HEK293 (cell line): ENCODE measurements around the gene MYBPH.
A peak's percentile ranks its signal among the peaks of the same experiment; 100 is the strongest.

Experiments
- CTCF ChIA-PET: fragments of 350-600 bp; formaldehyde crosslinking; extraction: SDS; loops from one replicate; lab custom pipeline; 2021; ENCODE audit warnings: antibody characterized with exemption; lab: Yijun Ruan, JAX
- POLR2A ChIA-PET: fragments of 300-600 bp; formaldehyde crosslinking; extraction: SDS; loops from one replicate; lab custom pipeline; 2020; ENCODE audit warnings: antibody characterized with exemption, inconsistent platforms; lab: Yijun Ruan, JAX
- H3K27ac ChIP-seq: fragments of 200-500 bp; sonication (Bioruptor generic); 2 replicates; pipeline ENCODE4 v1.5.1; 2014; ENCODE audit warnings: low read depth, low read length, control low read depth, inconsistent platforms; ENCODE audit errors: extremely low read depth
- H3K36me3 ChIP-seq, 2 experiments: fragments of 200-500 bp in 1 of 2; sonication (Bioruptor generic) in 1 of 2; 1 replicate in 1 of 2; 2 replicates in 1 of 2; pipeline ENCODE4 v1.5.1; 2014 to 2017; ENCODE audit warnings: inconsistent platforms in 2 of 2, low read length in 2 of 2; ENCODE audit not compliant: control insufficient read depth in 2 of 2, insufficient read depth in 1 of 2
- H3K4me1 ChIP-seq: fragments of 200-500 bp; sonication (Bioruptor generic); 2 replicates; pipeline ENCODE4 v1.5.1; 2014; ENCODE audit warnings: mild to moderate bottlenecking, low read length, inconsistent platforms; ENCODE audit not compliant: control insufficient read depth, insufficient read depth
- H3K4me3 ChIP-seq: 2 replicates; pipeline ENCODE4 v1.5.1; 2011; ENCODE audit warnings: low read depth, mild to moderate bottlenecking, control low read depth, low read length, moderate library complexity
- H3K9me3 ChIP-seq: fragments of 200-500 bp; sonication (Bioruptor generic); 2 replicates; pipeline ENCODE4 v1.5.1; 2014; ENCODE audit warnings: low read depth, low read length, inconsistent platforms; ENCODE audit not compliant: control insufficient read depth, insufficient read depth
- BCL11B ChIP-seq: fragments of 450-650 bp; formaldehyde crosslinking; IDR thresholded peaks from 2 replicates; pipeline ENCODE4 v1.5.1; 2016; ENCODE audit warnings: low read depth, missing biosample characterization, missing genetic modification characterization
- CTCF ChIP-seq: fragments of 450-650 bp; formaldehyde crosslinking; IDR thresholded peaks from 2 replicates; pipeline ENCODE4 v1.5.1; 2016; ENCODE audit warnings: missing biosample characterization, missing genetic modification characterization
- GLIS1 ChIP-seq: fragments of 450-650 bp; formaldehyde crosslinking; IDR thresholded peaks from 2 replicates; pipeline ENCODE4 v1.5.1; 2016; ENCODE audit warnings: missing biosample characterization, missing genetic modification characterization
- GLIS2 ChIP-seq: fragments of 450-650 bp; formaldehyde crosslinking; IDR thresholded peaks from 2 replicates; pipeline ENCODE4 v1.5.1; 2016; ENCODE audit warnings: missing biosample characterization, missing genetic modification characterization
- IKZF3 ChIP-seq: fragments of 450-650 bp; IDR thresholded peaks from 2 replicates; pipeline ENCODE4 v1.5.0; 2018; ENCODE audit warnings: missing biosample characterization, mild to moderate bottlenecking, missing genetic modification characterization, moderate library complexity
- KLF8 ChIP-seq: fragments of 450-650 bp; formaldehyde crosslinking; IDR thresholded peaks from 2 replicates; pipeline ENCODE4 v1.5.1; 2016; ENCODE audit warnings: missing biosample characterization, missing genetic modification characterization
- PRDM10 ChIP-seq: fragments of 450-650 bp; formaldehyde crosslinking; IDR thresholded peaks from 2 replicates; pipeline ENCODE4 v1.5.1; 2016; ENCODE audit warnings: missing biosample characterization, missing genetic modification characterization
- SCRT1 ChIP-seq: fragments of 450-650 bp; formaldehyde crosslinking; IDR thresholded peaks from 2 replicates; pipeline ENCODE4 v1.5.1; 2016; ENCODE audit warnings: missing biosample characterization, missing genetic modification characterization, borderline replicate concordance
- SCRT2 ChIP-seq: fragments of 450-650 bp; formaldehyde crosslinking; IDR thresholded peaks from 2 replicates; pipeline ENCODE4 v1.5.1; 2016; ENCODE audit warnings: missing biosample characterization, missing genetic modification characterization
- ZFP41 ChIP-seq: fragments of 450-650 bp; formaldehyde crosslinking; IDR thresholded peaks from 2 replicates; pipeline ENCODE4 v1.5.1; 2016; ENCODE audit warnings: missing biosample characterization, missing genetic modification characterization, borderline replicate concordance
- ZFP69B ChIP-seq: fragments of 450-650 bp; formaldehyde crosslinking; IDR thresholded peaks from 2 replicates; pipeline ENCODE4 v1.5.1; 2016; ENCODE audit warnings: missing biosample characterization, missing genetic modification characterization
- ZIC2 ChIP-seq: fragments of 450-650 bp; formaldehyde crosslinking; IDR thresholded peaks from 2 replicates; pipeline ENCODE4 v1.5.1; 2016; ENCODE audit warnings: missing biosample characterization, missing genetic modification characterization
- ZNF10 ChIP-seq: fragments of 450-650 bp; formaldehyde crosslinking; IDR thresholded peaks from 2 replicates; pipeline ENCODE4 v1.5.1; 2017; ENCODE audit warnings: missing biosample characterization, missing genetic modification characterization
- ZNF148 ChIP-seq: fragments of 450-650 bp; formaldehyde crosslinking; IDR thresholded peaks from 2 replicates; pipeline ENCODE4 v1.5.0; 2017; ENCODE audit warnings: missing biosample characterization, missing genetic modification characterization, borderline replicate concordance
- ZNF155 ChIP-seq: fragments of 450-650 bp; formaldehyde crosslinking; IDR thresholded peaks from 2 replicates; pipeline ENCODE4 v1.5.1; 2016; ENCODE audit warnings: missing biosample characterization, missing genetic modification characterization
- ZNF169 ChIP-seq: fragments of 450-650 bp; formaldehyde crosslinking; IDR thresholded peaks from 2 replicates; pipeline ENCODE4 v1.5.1; 2016; ENCODE audit warnings: missing biosample characterization, missing genetic modification characterization
- ZNF433 ChIP-seq: fragments of 450-650 bp; formaldehyde crosslinking; IDR thresholded peaks from 2 replicates; pipeline ENCODE4 v1.5.1; 2016; ENCODE audit warnings: missing biosample characterization, missing genetic modification characterization, low read depth
- ZNF610 ChIP-seq: fragments of 450-650 bp; formaldehyde crosslinking; IDR thresholded peaks from 2 replicates; pipeline ENCODE4 v1.5.1; 2016; ENCODE audit warnings: missing biosample characterization, missing genetic modification characterization, borderline replicate concordance
- ZNF654 ChIP-seq: fragments of 450-650 bp; formaldehyde crosslinking; IDR thresholded peaks from 2 replicates; pipeline ENCODE4 v1.5.1; 2016; ENCODE audit warnings: low read depth, missing biosample characterization, missing genetic modification characterization
- ZNF660 ChIP-seq: fragments of 450-650 bp; IDR thresholded peaks from 2 replicates; pipeline ENCODE4 v1.5.1; 2018; ENCODE audit warnings: missing biosample characterization, mild to moderate bottlenecking, missing genetic modification characterization
- ZNF692 ChIP-seq: fragments of 450-650 bp; formaldehyde crosslinking; IDR thresholded peaks from 2 replicates; pipeline ENCODE4 v1.5.1; 2016; ENCODE audit warnings: missing biosample characterization, missing genetic modification characterization
- ZSCAN23 ChIP-seq: fragments of 450-650 bp; formaldehyde crosslinking; IDR thresholded peaks from 2 replicates; pipeline ENCODE4 v1.5.1; 2016; ENCODE audit warnings: missing biosample characterization, missing genetic modification characterization

Gene MYBPH

GRCh38 chr1:203173011-203173555 lies 2.5 kb downstream of the MYBPH start:
- TF ChIP-seq ZSCAN23 (tag by site-specific recombination), result no peak
- TF ChIP-seq GLIS2 (tag by site-specific recombination), result 0 out of 2 replicates have a peak, but pooled peaks have one; percentile 0
- TF ChIP-seq KLF8 (tag by site-specific recombination), result no peak
- no peaks in the 10 kb centered on the region for H3K9me3 ChIP-seq
- CTCF ChIA-PET, result interaction anchor here (0.5 to 7.5 kb wide), 40 partner anchors 9 to 1793 kb away, joined by 3 to 113 read pairs (median 6); partner anchors contain the start of gene ADORA1
- no peaks in the 10 kb centered on the region; the same call in 1 of the 2 replicates for H3K4me1 ChIP-seq
- POLR2A ChIA-PET, result interaction anchor here (0.9 to 1.0 kb wide), 2 partner anchors 19 to 45 kb away, joined by 3 to 4 read pairs; no protein-coding TSS in a partner anchor
- H3K36me3 ChIP-seq, result no peaks in the 10 kb centered on the region
- no peak overlapping the region; the same call in 1 of the 2 replicates for H3K27ac ChIP-seq
- H3K4me3 ChIP-seq, result no peak overlapping the region

GRCh38 chr1:203172184-203173010 lies 3.2 kb downstream of the MYBPH start:
- ChIA-PET CTCF (interaction anchor here (0.5 to 7.5 kb wide), 50 partner anchors 8 to 1794 kb away, joined by 3 to 113 read pairs (median 6); partner anchors contain the start of gene ADORA1), POLR2A (interaction anchor here (0.9 kb wide), 1 partner anchor 18 kb away, joined by 4 read pairs; no protein-coding TSS in a partner anchor)
- H3K4me3 ChIP-seq, result no peak overlapping the region
- no peaks in the 10 kb centered on the region; the same call in 1 of the 2 replicates for H3K4me1 ChIP-seq
- no peaks in the 10 kb centered on the region for H3K9me3 ChIP-seq
- H3K36me3 ChIP-seq, result no peaks in the 10 kb centered on the region
- H3K27ac ChIP-seq, result no peak overlapping the region; the same call in 1 of the 2 replicates
- TF ChIP-seq IKZF3 (peak; percentile 69), GLIS1 (peak; percentile 88), BCL11B (no peak), PRDM10 (peak; percentile 30; the same call in 1 of the 2 replicates), ZFP41 (no peak), SCRT2 (tag by site-specific recombination) (0 out of 2 replicates have a peak, but pooled peaks have one; percentile 41), ZNF433 (no peak), ZNF654 (peak; percentile 54), ZIC2 (tag by site-specific recombination) (no peak; the same call in 1 of the 2 replicates), ZFP69B (tag by site-specific recombination) (peak; percentile 98), ZNF155 (no peak), ZNF610 (tag by site-specific recombination) (no peak), ZNF169 (tag by site-specific recombination) (no peak), ZNF10 (peak; percentile 49; the same call in 1 of the 2 replicates), SCRT1 (peak; percentile 44; the same call in 1 of the 2 replicates), ZNF148 (tag by site-specific recombination) (no peak), CTCF (tag by site-specific recombination) (peak; percentile 85), ZNF692 (tag by site-specific recombination) (peak; percentile 97), ZNF660 (no peak)
